ENCODE data around the gene MYO7B.

GRCh38 chr2:127662937-127663565, 127.6 kb downstream of the MYO7B start:
- no peak for TF ChIP-seq CTCF (IDR thresholded peaks at IDR 0.05 in 8 of 11, conservative IDR thresholded peaks at IDR 0.05 in 3 of 11)
- no peak for TF ChIP-seq POLR2A (IDR thresholded peaks at IDR 0.05)
- TF ChIP-seq POLR2AphosphoS5 (IDR thresholded peaks at IDR 0.05) = peak in 2 of 3 donors; percentile 38 to 54
